HL-60/S4 treated with phorbol 12-myristate 13-acetate at 8.2 ng/mL for 4 days and 3 days (cell line): Measurements from ENCODE around the gene ERC1.

Experiments
- in situ Hi-C: fragments of 300-500 bp; cut with MboI; formaldehyde crosslinking; loops from 2 replicates; pipeline ENCODE4 v1.15.0; 2022; ENCODE audit warnings: low sequenced_read_pairs

The ERC1 gene

DNA sequence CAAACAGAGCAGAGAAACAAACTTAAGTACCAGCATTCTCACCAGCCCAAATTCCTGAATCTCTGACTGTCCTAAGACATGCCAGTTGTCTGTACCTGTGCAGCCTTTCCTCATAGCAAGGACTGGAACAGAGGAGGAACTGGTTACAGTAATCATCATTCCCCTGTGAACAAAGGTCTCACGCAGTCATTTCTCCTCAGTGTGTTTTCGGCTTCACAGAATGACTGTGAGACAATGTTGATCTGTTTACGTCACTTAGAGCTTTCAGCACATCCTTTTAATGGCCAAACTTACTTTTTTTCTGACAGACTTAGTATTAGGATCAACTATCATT is 434.3 kb downstream of the ERC1 start:
- in situ Hi-C loops: no loop called here

DNA sequence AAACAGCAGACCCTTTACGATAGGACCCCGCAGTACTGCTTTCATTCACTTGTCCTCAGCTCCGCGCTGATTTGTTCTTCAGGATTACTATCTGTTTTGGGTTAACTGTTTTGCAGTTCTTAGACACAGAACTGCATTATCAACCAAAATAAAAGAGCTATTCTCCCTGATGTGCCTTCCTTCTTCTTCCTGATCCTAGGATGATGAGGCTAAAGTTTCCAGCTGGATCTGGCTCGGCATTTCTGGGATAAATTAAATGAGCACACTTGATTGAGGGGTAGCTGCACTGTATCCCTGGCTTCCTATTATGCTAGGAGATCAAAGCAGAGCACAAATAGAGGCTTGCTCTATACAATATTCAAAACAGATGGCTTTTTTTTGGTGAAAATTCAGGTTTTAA is 437.6 kb downstream of the ERC1 start:
- in situ Hi-C loops: no loop called here

DNA sequence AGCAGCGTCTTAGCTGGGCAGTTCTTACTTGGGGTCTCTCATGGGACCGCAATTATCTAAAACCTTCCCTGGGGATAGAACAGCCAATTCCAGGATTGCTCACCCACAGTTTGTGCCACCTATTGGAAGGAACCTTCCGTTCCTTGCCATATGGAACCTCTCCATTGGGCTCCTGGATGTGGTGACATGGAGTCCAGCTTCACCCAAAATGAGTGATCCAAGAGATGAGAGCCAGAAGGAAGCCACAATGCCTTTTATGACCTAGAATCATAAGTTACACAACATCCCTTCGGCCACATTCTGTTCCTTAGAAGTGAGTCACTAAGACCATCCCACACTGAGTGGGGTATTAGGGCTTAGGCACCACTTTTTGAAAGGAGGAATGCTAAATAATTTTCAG is 439.0 kb downstream of the ERC1 start:
- in situ Hi-C loops: no loop called here

DNA sequence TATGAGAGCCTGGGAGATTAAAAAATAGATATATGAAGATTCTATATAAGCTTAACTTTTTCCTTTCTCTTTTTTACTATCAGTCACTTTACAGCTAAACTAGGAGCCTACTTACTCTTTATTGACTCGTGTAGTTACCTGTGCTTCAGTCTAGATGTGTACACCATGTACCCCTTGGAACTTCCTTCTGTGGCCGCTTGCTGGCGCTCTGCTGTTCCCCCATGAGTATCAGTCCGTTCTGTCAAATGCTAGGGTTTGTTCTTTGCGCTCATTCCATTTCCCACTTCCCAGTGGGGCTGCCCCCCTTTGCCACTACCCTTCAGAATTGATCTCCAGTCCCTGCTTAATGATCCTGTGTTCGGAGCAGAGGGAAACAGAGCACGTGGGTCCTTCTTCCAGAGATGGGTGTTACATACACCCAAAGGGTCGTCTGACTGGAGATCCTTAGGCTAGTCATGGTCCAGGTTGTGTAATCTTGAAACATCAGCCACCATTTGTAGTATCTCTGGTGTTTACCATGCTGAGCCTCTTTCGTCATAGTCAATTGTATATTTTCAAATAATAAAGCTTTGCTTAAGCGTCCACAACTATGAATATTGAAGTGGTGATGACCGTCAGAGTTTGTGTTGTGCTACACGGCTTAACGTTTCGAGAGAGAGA is 443.4 kb downstream of the ERC1 start:
- in situ Hi-C loops: no loop called here

DNA sequence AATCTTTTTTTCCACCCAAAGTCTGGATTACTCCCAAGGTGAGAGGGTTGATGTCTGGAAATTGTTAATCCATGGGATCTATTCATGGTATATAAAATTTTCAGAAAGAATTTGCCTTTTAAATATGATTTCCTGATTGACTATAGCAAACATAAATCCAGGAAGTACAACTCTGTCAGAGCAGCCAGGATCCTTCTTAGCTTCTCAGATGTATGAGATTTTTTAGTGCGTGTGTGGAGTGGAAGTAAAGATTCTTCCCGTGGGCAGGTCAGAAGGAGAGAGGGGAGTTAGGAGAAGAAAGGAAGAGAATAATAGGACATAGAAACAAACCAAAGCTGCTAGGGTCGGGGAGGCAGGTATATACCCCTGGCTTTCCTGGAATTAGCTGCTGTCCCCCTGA is 444.0 kb downstream of the ERC1 start:
- in situ Hi-C loops: no loop called here

DNA sequence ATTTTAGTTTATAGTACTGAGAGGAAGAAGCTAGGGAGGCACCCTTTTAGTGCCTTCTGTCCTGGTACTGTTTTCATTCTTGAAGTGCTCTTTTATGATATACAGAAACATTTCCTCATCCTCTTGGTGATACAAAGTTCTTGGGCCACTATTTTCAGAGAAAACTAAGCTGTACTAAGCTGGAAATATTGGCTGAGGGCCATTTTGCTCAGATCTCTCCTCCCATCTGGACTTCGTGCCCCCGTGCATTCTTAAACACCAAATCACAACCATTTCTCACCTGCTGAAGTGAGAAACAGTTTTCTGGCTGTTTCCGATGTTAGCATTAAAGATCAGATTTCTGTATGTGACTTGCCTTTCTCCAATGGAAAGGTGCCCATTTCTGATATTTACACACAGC is 444.4 kb downstream of the ERC1 start:
- in situ Hi-C loops: no loop called here

DNA sequence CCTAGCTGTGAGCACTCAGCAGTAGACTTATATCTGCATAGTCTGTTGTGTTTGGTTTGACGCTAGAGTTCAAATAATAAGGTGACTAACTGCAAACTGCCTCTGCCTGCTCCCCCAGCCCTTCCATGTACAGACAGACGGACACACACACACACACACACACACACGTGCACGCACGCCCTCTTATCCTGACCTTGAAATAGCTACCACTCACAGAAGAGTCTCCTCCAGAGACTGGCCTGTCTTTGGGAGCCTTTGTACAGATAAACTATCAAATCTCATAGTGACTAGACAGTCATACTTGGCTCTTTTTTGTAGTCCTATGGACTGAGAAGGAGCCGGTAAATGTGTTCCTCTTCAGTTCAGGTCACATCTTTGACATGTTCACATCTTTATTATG is 445.0 kb downstream of the ERC1 start:
- in situ Hi-C loops: no loop called here

DNA sequence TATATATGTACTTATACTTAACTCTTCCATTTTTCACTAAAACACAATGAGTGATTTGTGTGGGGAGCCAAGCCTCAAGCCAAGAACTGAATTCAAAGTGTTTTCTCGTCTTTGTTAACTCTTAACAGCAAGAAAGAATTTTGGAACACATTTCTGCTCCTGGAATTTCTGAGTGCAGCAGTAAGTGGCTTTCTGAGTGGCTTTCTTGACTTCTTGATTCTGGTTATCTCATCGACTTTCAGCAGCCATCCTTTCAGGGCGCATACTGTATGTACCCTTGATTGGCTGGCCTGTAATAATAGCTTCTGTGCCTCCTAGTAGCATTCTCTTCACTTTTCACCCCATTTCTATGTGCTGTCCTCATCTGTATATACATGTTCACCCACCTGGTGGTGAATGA is 446.0 kb downstream of the ERC1 start:
- in situ Hi-C loops: no loop called here

DNA sequence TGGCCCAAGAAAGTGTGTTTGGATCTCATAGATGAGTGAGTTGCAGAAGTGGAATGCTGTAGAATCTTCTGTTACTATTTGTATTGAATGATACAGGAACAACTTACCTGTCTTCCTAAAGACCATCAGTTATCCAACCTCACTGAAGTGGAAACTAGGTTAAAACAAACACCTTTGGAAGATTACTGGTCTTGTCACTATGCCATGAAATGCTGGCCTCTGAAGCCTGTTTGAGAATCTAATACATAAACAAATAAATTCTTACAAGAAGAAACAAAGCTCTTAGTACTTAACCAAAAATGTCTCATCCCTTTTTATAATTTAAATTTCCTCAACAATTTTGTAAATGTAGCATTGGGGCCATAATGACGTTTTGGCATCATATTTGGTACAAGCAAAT is 448.2 kb downstream of the ERC1 start:
- in situ Hi-C loops: no loop called here

DNA sequence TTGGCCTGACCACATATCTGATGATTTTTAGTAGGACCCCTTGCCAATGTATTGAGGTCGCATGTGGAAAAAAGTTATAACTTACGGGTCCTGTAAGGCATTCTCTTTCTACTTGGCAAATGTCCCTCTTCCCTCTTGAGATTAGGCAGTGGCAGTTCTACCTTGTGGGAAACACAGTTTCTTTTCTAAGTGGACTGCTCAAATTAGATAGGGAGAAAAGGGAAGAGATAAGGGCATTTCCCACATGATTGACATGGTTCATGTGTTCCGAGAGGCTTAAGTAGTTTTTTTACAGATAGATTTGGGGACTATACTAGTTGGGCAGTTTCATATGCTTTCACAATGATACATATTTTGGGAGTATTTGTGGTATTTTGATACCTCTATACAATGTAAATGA is 448.7 kb downstream of the ERC1 start:
- in situ Hi-C loops: no loop called here

DNA sequence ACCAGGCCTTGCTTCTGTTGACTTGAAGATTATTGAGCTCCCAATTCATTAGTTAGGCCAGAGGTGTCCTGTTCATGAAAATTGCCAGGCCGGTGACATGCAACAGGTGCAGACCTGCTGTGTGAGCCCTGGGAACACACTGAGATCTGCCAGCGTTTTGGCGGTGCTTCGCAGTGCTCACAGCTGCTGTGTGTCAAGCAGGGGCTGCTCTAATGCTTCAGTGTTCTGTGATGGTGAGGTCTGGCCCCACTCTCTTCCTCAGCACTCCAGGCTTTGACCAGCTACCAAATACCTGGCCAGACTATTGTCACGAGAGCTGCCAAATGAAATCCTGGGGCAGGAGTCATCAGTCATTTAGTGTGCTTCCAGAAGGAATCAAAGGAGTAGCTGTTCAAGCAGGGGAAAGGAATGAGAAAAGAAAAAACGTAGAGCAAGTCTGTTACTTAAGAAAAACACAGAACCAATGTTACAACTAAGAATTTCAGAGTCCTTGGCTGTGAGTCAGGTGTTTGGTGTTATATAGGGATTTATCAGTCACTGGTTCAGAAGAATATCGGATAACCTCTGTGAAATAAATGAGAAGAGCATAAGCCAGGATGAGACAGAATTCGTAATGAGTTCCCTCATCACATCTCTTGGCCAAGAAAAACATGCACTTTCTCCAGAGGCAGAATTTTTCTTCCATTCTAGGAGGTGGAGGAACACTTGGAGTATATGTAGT is 452.6 kb downstream of the ERC1 start:
- in situ Hi-C loops: no loop called here

DNA sequence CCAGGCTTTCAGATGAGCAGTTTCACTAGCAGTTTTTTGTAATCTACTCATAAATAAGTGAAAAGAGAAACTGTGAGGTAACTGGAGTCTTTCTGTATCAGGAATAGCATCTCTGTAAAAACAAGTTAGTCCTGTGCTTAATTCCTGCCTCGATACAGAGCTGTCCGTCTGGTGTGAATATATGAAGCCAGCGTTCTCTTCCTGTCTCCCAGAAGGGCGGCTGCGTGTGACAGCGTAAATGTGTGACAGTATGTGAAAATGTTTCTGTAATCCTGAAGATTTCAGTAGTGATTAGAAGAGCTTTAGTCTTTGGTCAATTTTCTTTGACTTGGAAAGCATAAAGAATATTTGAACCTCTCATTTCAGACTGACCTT is 453.1 kb downstream of the ERC1 start:
- in situ Hi-C loops: no loop called here

DNA sequence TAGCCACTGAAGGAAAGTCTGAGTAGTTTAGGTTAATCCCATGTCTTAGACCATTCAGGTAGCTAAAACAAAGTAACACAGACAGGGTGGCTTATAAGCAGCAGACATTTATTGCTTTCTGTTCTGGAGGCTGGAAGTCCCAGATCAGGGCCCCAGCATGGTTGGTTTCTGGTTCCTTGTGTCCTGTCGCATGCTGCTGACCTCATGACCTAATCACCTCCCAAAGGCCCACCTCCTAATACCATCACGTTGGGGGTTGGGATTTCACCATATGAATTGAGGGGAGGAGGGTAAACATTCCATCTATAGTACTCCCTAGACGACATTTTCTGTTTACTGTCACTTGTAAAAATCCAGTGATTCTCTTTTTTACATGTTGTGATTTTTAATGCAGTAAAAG is 454.8 kb downstream of the ERC1 start:
- in situ Hi-C loops: no loop called here

DNA sequence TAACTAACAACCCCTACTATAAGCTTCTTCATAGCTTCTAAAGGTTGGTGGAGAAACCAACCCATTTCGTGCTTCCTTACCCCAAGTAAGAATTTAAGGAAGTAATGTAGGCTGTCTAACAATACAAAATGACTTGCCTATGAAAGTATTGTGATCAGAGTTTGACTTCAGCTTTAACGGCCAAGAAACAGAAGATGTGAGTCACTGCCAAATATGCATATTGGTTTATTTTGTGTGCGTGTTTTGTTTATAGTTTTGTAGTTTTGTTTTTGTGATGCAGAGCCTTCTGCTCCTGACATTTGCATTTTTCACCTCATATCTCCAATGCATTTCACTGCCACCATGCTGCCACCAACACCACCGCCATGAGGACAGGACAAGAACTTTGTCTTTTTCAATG is 457.3 kb downstream of the ERC1 start:
- in situ Hi-C loops: no loop called here

DNA sequence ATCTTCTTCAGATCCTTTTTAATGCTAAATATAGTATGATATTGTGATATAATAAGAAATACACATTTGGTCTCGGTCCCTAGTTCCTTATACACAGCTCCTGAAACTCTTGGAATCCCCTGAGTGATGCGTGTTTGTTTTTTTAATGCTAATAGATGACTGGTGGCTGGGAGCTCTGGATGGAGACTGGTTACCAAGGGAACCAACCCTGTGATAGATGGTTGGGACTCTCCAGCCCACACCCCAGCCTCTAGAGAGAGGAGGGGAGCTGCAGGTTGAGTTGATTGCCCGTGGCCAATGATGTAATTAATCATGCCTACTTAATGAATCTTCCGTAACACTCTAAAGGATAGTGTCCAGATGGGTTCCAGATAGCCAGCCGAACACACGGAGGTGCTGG is 462.8 kb downstream of the ERC1 start:
- in situ Hi-C loops: no loop called here

DNA sequence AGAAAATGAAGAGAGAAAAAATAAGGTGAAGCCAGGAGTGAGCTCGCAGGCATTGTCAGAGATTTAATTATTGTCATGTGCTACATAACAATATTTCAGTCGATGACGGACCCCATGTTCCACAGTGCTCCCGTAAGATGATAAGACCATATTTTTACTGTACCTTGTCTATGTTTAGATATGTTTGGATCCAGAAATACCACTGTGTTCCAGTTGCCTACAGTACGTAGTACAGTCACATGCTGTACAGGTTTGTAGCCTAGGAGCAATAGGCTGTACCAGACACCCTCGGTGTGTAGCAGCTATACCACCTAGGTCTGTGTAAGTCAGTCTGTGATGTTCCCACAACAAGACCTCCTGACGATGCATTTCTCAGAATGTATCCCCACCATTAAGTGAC is 465.9 kb downstream of the ERC1 start:
- in situ Hi-C loops: no loop called here

DNA sequence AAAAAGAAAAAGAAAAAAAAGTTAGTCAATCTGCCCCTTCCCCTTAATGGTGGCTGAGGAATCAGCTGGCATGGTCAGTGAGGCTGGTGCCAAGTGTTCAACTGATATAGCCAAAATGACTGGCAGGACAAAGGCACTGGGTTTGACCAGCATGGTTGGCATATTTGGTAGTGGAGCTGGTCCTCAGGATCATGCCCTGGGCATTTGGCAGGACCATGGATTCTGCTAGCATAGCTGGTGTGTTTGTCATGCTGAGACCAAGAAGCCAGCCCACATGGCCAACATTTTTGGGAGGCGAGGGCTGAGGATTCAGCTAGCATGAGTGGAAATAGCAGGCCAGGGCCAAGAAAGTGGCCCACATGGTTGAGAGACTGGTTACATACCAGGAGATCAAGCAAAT is 466.9 kb downstream of the ERC1 start:
- in situ Hi-C loops: no loop called here

DNA sequence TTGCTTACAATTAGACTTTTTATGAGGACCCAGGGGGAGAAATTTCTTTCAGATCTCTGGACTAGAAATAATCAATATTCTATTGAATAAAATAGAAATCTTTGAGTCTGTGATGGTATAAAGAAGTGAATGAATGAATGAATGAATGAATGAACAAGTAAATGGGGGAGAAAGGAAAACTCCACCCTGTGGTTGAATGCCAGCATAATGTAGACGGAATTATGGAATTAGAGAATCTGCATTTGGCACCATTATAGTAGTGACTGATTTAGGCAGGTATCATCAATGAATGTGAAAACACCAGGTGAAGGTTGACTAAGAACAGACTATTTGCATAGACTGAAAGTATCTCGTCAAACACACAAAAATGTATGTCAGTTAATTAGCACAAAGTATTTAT is 468.3 kb downstream of the ERC1 start:
- in situ Hi-C loops: no loop called here

DNA sequence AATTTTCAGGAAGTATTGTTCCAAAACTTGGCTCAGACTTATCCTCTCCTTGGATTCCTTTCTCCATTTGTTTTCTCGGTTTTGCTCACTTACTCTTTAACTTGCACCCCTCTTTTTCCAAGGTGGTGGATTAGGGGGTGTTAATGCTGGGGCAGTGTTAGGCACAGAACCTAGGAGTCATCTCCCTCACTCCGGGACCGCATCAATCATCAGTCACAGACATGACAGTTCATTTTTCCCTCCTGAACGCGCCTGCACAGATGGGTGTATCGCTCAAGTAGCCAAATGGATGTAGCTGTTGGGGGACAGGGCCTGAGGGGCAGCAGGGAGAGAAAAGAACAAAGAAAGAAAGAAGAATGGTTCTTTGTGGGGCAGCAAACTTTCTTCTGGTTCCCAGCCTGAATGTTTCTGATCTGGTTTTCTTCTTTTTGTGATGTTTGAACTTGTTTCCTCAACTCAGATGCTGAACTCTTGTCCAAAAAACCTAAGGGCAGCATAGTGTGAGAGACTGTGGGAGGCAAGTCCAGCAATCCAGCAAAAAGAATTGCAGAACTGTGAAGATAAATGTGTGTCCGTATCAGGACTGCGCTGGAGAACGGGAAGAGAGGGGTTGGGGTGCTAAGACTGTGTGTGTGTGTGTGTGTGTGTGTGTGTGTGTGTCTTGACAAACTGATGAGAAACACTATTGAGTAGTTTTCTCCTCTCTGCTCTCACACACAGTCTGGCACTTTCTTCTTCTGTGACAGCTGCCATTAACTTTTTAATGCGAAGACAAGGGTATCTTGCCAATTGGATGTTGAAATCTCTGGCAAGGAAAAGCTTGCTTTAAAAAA is 472.3 kb downstream of the ERC1 start:
- in situ Hi-C loops: no loop called here

DNA sequence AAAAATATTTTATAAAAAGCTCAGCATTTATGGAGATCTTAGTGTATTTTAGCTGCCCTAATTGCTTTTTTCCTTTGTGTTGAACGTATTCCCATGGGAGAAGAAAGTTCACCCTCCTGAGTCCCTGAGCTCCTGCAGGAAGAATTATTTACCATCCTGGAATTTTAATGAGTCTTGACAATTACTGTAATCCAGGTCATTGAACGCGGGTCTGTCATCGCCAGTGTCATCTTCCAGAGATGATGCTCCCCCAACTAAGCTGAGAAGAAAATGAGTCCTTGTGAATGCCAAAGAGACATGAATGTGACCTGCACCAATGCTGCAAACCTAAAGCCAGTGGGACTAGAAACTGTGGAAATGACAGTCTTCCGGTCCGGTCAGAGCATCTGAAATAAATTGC is 473.9 kb downstream of the ERC1 start:
- in situ Hi-C loops: no loop called here

DNA sequence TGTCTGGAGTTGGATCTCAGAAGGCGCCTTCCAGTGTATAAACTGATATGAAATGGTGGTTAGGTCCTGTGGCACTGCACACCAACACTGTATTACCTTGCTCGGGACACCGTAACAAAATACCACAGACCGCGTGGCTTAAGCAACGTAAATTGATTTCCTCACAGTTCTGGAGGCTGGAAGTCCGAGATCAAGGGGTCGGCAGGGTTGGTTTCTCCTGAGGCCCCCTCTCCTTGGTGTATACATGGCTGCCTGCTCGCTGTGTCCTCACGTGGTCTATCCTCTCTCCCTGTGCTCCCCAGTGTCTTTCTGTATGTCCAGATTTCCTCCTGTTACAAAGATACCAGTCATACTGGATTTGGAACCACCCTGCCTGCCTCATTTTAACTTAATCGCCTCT is 475.0 kb downstream of the ERC1 start:
- in situ Hi-C loops: no loop called here

DNA sequence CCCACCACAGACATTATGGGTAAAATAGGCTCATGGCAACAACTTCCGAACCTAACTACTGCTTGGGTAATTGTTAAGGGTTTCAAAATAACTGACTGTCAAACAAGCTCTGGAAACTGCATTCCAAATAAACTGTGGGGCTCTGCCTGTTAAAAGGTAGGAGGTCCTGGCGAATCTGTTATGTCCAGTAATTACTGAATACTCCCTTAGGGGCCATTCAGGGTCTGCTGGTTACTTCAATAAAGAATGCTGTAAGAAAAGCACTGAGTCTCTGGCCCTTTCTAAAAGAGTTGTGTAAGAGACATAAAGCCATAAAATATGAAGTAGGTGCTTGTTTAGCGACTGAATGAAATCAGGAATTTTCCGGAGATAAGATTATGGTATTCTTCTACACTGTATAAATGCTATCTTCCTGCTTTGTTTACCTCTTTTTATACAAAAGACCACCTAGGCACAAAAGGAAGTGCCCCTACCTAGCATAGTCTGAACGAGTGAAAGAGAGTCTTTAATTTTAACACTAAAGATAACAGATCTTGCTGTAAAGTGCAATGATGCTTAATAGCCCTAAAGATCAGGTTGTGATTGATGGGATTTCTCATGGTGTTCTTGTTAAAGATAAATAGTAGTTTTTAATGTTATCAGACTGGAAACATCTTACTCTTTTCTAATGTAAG is 475.6 kb downstream of the ERC1 start:
- in situ Hi-C loops: no loop called here
